Breast epithelium (tissue), 4 donors: ENCODE results near the gene MEX3C. TPM values are rescaled to one million over a fixed set of nuclear protein-coding genes. Genes with fewer than 3 reads are reported as not detected.
A peak's percentile ranks its signal among the peaks of the same experiment; 100 is the strongest.

ENCODE experiments used
- DNase-seq, 2 donors: peaks; one replicate each; pipeline ENCODE4 v3.0.0-alpha.2; 2019; ENCODE audit warnings: low spot score in 2 of 2
- H3K27ac ChIP-seq, 2 donors: fragments of 200-600 bp; sonication (generic) in 1 of 2; one replicate each; pipeline ENCODE4 v1.5.1; 2016 to 2019; ENCODE audit warnings: mild to moderate bottlenecking in 1 of 2
- H3K27me3 ChIP-seq, 2 donors: fragments of 200-600 bp; sonication (generic) in 1 of 2; one replicate each; pipeline versions ENCODE4 v1.5.1 to v1.6.0; 2017 to 2019; ENCODE audit warnings: control low read depth in 1 of 2, mild to moderate bottlenecking in 1 of 2
- H3K36me3 ChIP-seq: fragments of 200-600 bp; one replicate; pipeline ENCODE4 v1.5.1; 2019
- H3K4me1 ChIP-seq, 2 donors: fragments of 200-600 bp; sonication (generic); one replicate each; pipeline ENCODE4 v1.5.1; 2016 to 2019; ENCODE audit warnings: control low read depth in 1 of 2
- H3K4me3 ChIP-seq, 3 donors: fragments of 200-600 bp; sonication (generic); 1 replicate in 2 of 3; 2 replicates in 1 of 3; pipeline ENCODE4 v1.5.1; 2016 to 2019; ENCODE audit warnings: mild to moderate bottlenecking in 3 of 3, moderate library complexity in 2 of 3
- H3K9me3 ChIP-seq, 2 donors: fragments of 200-600 bp; sonication (generic) in 1 of 2; one replicate each; pipeline ENCODE4 v1.5.1; 2016 to 2019; ENCODE audit warnings: control low read depth in 1 of 2
- CTCF ChIP-seq, 3 donors: fragments of 450-650 bp; IDR thresholded peaks; one replicate each; pipeline ENCODE4 v1.5.1; 2016 to 2017; ENCODE audit warnings: antibody characterized with exemption in 3 of 3, mild to moderate bottlenecking in 3 of 3, moderate library complexity in 3 of 3
- POLR2A ChIP-seq: fragments of 450-650 bp; IDR thresholded peaks from one replicate; pipeline ENCODE4 v1.6.1; 2016; ENCODE audit warnings: antibody characterized with exemption, mild to moderate bottlenecking, moderate library complexity
- POLR2AphosphoS5 ChIP-seq, 3 donors: sonication (generic); formaldehyde crosslinking; IDR thresholded peaks; one replicate each; pipeline ENCODE4 v1.6.1; 2017; ENCODE audit warnings: antibody characterized with exemption in 3 of 3
- intact Hi-C: fragments of 100-400 bp; cut with DNase I; formaldehyde crosslinking; loops from one replicate; pipeline ENCODE4 v1.15.1; 2023; ENCODE audit warnings: low total_unique reads
- total RNA-seq, 3 donors: library from RNA; depleted of rRNA; stranded (reverse); fragments of >200 nt; gene quantifications; one replicate each; pipeline ENCODE4 v1.1.0, GENCODE V29; 2016

The MEX3C gene
- total RNA-seq, 3 donors from 2014 or later: 22.4 to 42.0 (median 29.2) TPM

- no peak for DNase-seq
- no peaks in the 10 kb centered on the region for H3K27me3 ChIP-seq
- intact Hi-C loops: no loop called here
- peak overlapping the region in 1 of 3 donors; percentile 16 for H3K4me3 ChIP-seq
- peak overlapping the region; percentile 8 to 44 for H3K27ac ChIP-seq
- no peaks in the 10 kb centered on the region for H3K36me3 ChIP-seq
- no peaks in the 10 kb centered on the region for H3K9me3 ChIP-seq
- TF ChIP-seq CTCF (IDR thresholded peaks at IDR 0.05) (no peak), POLR2A (no peak), POLR2AphosphoS5 (IDR thresholded peaks at IDR 0.05) (no peak)
- peaks cover 0 to 24% of the 10 kb centered on the region in 2 donors for H3K4me1 ChIP-seq
Measured at GRCh38 chr18:51192026-51192425, 5.5 kb downstream of the MEX3C start.

- DNase-seq: no peak
- H3K9me3 ChIP-seq: no peaks in the 10 kb centered on the region
- peaks cover 0 to 24% of the 10 kb centered on the region in 2 donors for H3K4me1 ChIP-seq
- no peaks in the 10 kb centered on the region for H3K36me3 ChIP-seq
- no peaks in the 10 kb centered on the region for H3K27me3 ChIP-seq
- intact Hi-C loops: no loop called here
- peak overlapping the region in 1 of 2 donors; percentile 44 for H3K27ac ChIP-seq
- no peak for TF ChIP-seq CTCF (IDR thresholded peaks at IDR 0.05)
- TF ChIP-seq POLR2AphosphoS5 (IDR thresholded peaks at IDR 0.05): no peak
- TF ChIP-seq POLR2A: no peak
- H3K4me3 ChIP-seq: peak overlapping the region in 1 of 3 donors; percentile 16
Measured at GRCh38 chr18:51191128-51191717, 6.3 kb downstream of the MEX3C start.

GRCh38 chr18:51190000-51190399 lies 7.5 kb downstream of the MEX3C start:
- intact Hi-C loops: no loop called here

GRCh38 chr18:51188024-51188701 lies 9.3 kb downstream of the MEX3C start:
- Histone ChIP-seq H3K27ac (no peak overlapping the region), H3K4me3 (no peak overlapping the region), H3K36me3 (no peaks in the 10 kb centered on the region), H3K9me3 (no peaks in the 10 kb centered on the region), H3K27me3 (no peaks in the 10 kb centered on the region), H3K4me1 (peaks cover 0 to 19% of the 10 kb centered on the region in 2 donors)
- intact Hi-C loops: no loop called here
- no peak for TF ChIP-seq POLR2A
- no peak for TF ChIP-seq CTCF (IDR thresholded peaks at IDR 0.05)
- no peak for TF ChIP-seq POLR2AphosphoS5 (IDR thresholded peaks at IDR 0.05)
- DNase-seq: no peak

More at GRCh38 chr18:51190000-51190399, 7.5 kb downstream of the MEX3C start:
- H3K4me1 ChIP-seq: peaks cover 0 to 24% of the 10 kb centered on the region in 2 donors
- DNase-seq: no peak
- no peak overlapping the region for H3K27ac ChIP-seq
- H3K27me3 ChIP-seq: no peaks in the 10 kb centered on the region
- TF ChIP-seq CTCF (IDR thresholded peaks at IDR 0.05) (no peak), POLR2A (no peak), POLR2AphosphoS5 (IDR thresholded peaks at IDR 0.05) (no peak)
- no peaks in the 10 kb centered on the region for H3K9me3 ChIP-seq
- H3K36me3 ChIP-seq: no peaks in the 10 kb centered on the region
- H3K4me3 ChIP-seq: no peak overlapping the region

- Histone ChIP-seq H3K27me3 (no peaks in the 10 kb centered on the region), H3K36me3 (no peaks in the 10 kb centered on the region)
- intact Hi-C loops: no loop called here
Measured at GRCh38 chr18:51185075-51185474, 12.4 kb downstream of the MEX3C start.

More at GRCh38 chr18:51185075-51185474, 12.4 kb downstream of the MEX3C start:
- TF ChIP-seq POLR2AphosphoS5 (IDR thresholded peaks at IDR 0.05): no peak
- TF ChIP-seq CTCF (IDR thresholded peaks at IDR 0.05): no peak
- TF ChIP-seq POLR2A: no peak
- DNase-seq: no peak
- H3K27ac ChIP-seq: no peak overlapping the region
- peaks cover 0 to 4% of the 10 kb centered on the region in 2 donors for H3K4me1 ChIP-seq
- H3K9me3 ChIP-seq: no peaks in the 10 kb centered on the region
- H3K4me3 ChIP-seq: no peak overlapping the region
